Measurements from ENCODE around the gene ADCYAP1R1.

DNA sequence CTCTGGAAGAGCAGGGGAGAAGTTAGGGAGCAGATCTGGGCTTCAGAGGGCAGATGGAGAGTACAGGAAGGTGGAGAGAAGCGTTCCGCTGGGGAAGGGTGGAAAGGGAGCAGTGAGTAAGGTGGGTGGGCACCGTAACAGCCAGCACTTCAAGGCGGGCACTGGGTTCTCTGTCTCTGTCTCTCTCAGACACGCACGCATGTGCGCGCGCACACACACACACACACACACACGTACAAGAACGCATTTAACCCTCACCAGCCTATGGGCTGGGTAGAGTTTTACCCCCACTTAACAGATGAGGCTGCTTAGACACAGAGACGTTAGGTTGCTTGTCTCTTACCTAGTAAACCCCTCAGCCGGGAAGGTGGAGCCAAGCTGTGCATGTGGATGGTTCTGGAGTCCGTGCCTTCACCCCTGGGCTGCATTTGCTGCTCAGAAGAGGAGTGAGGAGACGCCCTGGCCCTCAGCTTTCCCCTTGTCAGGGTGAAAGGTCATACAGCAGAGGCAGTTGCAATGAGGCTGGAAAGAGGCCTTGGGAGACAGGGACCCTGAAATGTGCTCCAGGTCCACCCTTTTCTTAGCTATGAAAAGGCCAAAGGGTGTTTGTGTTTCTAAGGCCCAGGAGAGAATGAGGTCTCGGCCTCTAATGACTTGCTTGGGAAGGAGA is 16.0 kb downstream of the ADCYAP1R1 start:
- TF ChIP-seq POLR2AphosphoS5 (IDR thresholded peaks at IDR 0.05; ENCODE audit: low read depth, low read length) (no peak), POLR2A (IDR thresholded peaks at IDR 0.05; ENCODE audit: borderline replicate concordance, extremely low read depth, insufficient read depth, insufficient read length) (no peak), YY1 (IDR thresholded peaks at IDR 0.05; ENCODE audit: extremely low read depth, insufficient replicate concordance, low read depth, low read length) (no peak)
- TF ChIP-seq, protein P1, sequence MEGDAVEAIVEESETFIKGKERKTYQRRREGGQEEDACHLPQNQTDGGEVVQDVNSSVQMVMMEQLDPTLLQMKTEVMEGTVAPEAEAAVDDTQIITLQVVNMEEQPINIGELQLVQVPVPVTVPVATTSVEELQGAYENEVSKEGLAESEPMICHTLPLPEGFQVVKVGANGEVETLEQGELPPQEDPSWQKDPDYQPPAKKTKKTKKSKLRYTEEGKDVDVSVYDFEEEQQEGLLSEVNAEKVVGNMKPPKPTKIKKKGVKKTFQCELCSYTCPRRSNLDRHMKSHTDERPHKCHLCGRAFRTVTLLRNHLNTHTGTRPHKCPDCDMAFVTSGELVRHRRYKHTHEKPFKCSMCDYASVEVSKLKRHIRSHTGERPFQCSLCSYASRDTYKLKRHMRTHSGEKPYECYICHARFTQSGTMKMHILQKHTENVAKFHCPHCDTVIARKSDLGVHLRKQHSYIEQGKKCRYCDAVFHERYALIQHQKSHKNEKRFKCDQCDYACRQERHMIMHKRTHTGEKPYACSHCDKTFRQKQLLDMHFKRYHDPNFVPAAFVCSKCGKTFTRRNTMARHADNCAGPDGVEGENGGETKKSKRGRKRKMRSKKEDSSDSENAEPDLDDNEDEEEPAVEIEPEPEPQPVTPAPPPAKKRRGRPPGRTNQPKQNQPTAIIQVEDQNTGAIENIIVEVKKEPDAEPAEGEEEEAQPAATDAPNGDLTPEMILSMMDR (IDR thresholded peaks at IDR 0.05 in 2 of 3, conservative IDR thresholded peaks at IDR 0.05 in 1 of 3; ENCODE audit: borderline replicate concordance in 1 of 3, insufficient read depth in 1 of 3, low read depth in 2 of 3, low read length in 2 of 3) = no peak
- TF ChIP-seq, protein P2, sequence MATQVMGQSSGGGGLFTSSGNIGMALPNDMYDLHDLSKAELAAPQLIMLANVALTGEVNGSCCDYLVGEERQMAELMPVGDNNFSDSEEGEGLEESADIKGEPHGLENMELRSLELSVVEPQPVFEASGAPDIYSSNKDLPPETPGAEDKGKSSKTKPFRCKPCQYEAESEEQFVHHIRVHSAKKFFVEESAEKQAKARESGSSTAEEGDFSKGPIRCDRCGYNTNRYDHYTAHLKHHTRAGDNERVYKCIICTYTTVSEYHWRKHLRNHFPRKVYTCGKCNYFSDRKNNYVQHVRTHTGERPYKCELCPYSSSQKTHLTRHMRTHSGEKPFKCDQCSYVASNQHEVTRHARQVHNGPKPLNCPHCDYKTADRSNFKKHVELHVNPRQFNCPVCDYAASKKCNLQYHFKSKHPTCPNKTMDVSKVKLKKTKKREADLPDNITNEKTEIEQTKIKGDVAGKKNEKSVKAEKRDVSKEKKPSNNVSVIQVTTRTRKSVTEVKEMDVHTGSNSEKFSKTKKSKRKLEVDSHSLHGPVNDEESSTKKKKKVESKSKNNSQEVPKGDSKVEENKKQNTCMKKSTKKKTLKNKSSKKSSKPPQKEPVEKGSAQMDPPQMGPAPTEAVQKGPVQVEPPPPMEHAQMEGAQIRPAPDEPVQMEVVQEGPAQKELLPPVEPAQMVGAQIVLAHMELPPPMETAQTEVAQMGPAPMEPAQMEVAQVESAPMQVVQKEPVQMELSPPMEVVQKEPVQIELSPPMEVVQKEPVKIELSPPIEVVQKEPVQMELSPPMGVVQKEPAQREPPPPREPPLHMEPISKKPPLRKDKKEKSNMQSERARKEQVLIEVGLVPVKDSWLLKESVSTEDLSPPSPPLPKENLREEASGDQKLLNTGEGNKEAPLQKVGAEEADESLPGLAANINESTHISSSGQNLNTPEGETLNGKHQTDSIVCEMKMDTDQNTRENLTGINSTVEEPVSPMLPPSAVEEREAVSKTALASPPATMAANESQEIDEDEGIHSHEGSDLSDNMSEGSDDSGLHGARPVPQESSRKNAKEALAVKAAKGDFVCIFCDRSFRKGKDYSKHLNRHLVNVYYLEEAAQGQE (IDR thresholded peaks at IDR 0.05; ENCODE audit: low read depth) = no peak
- TF ChIP-seq, protein P3, sequence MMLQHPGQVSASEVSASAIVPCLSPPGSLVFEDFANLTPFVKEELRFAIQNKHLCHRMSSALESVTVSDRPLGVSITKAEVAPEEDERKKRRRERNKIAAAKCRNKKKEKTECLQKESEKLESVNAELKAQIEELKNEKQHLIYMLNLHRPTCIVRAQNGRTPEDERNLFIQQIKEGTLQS (IDR thresholded peaks at IDR 0.05) = no peak

All from HCT116 (cell line).